WTC11 (cell line): ENCODE data around the gene ZCWPW1. TPM values are rescaled to one million over a fixed set of nuclear protein-coding genes. Genes with fewer than 3 reads are reported as not detected.
A peak's percentile ranks its signal among the peaks of the same experiment; 100 is the strongest.

Experiments used
- ATAC-seq: fragments of 200-7000 bp; cut with Tn5 transposase; 2 replicates; pipeline ENCODE4 v1.10.0; 2021; ENCODE audit warnings: mild to moderate bottlenecking, moderate library complexity
- CTCF ChIA-PET: fragments of 300-600 bp; sonication (Branson Sonifier 250); formaldehyde crosslinking; loops from one replicate; lab custom pipeline; 2021; ENCODE audit warnings: antibody characterized with exemption; lab: Charles Lee
- POLR2A ChIA-PET: fragments of 350-600 bp; sonication (Branson Sonifier 250); formaldehyde crosslinking; loops from one replicate; lab custom pipeline; 2021; ENCODE audit warnings: antibody characterized with exemption; lab: Charles Lee
- DNase-seq: peaks from one replicate; pipeline ENCODE4 v3.0.0; 2021; ENCODE audit warnings: low spot score
- H3K27ac Mint-ChIP-seq: 2 replicates; pipeline ENCODE4 v1.8.0; 2021; ENCODE audit warnings: mixed read lengths
- H3K27me3 Mint-ChIP-seq: 2 replicates; pipeline ENCODE4 v1.8.0; 2021; ENCODE audit warnings: low read depth, mild to moderate bottlenecking, moderate library complexity, mixed read lengths
- H3K36me3 Mint-ChIP-seq: 2 replicates; pipeline ENCODE4 v1.8.0; 2021; ENCODE audit warnings: mixed read lengths
- H3K4me1 Mint-ChIP-seq: 2 replicates; pipeline ENCODE4 v1.8.0; 2022; ENCODE audit warnings: mixed read lengths
- H3K4me3 Mint-ChIP-seq: 2 replicates; pipeline ENCODE4 v1.8.0; 2021; ENCODE audit warnings: mild to moderate bottlenecking, moderate library complexity, mixed read lengths
- H3K9me3 Mint-ChIP-seq: 2 replicates; pipeline ENCODE4 v1.8.0; 2021; ENCODE audit warnings: mixed read lengths
- CBFB ChIP-seq: sonication (generic); formaldehyde crosslinking; IDR thresholded peaks from 2 replicates; pipeline ENCODE4 v1.8.1; 2022; ENCODE audit warnings: mild to moderate bottlenecking, low read depth, missing genetic modification reagents
- ETV6 ChIP-seq: sonication (generic); formaldehyde crosslinking; IDR thresholded peaks from 2 replicates; pipeline ENCODE4 v1.8.1; 2022; ENCODE audit warnings: mild to moderate bottlenecking, missing genetic modification reagents
- FOXP1 ChIP-seq: sonication (generic); formaldehyde crosslinking; IDR thresholded peaks from 2 replicates; pipeline ENCODE4 v1.8.0; 2022; ENCODE audit warnings: missing genetic modification reagents, mild to moderate bottlenecking, moderate library complexity, borderline replicate concordance
- NFATC4 ChIP-seq: fragments of 250-450 bp; sonication (Bioruptor Pico); IDR thresholded peaks from 2 replicates; pipeline ENCODE4 v1.9.0; 2021; ENCODE audit warnings: mild to moderate bottlenecking
- NR2C2 ChIP-seq: sonication (generic); formaldehyde crosslinking; IDR thresholded peaks from 2 replicates; pipeline ENCODE4 v1.8.0; 2022; ENCODE audit warnings: mild to moderate bottlenecking, missing genetic modification reagents
- RORB ChIP-seq: fragments of 250-450 bp; sonication (Bioruptor Pico); IDR thresholded peaks from 2 replicates; pipeline ENCODE4 v1.9.0; 2021; ENCODE audit warnings: mild to moderate bottlenecking
- SMAD3 ChIP-seq: sonication (generic); formaldehyde crosslinking; IDR thresholded peaks from 2 replicates; pipeline ENCODE4 v1.8.0; 2022; ENCODE audit warnings: missing genetic modification reagents, mild to moderate bottlenecking, borderline replicate concordance
- SMAD4 ChIP-seq: sonication (generic); formaldehyde crosslinking; IDR thresholded peaks from 2 replicates; pipeline ENCODE4 v1.8.0; 2022; ENCODE audit warnings: mild to moderate bottlenecking, missing genetic modification reagents
- ZBTB21 ChIP-seq: sonication (generic); formaldehyde crosslinking; IDR thresholded peaks from 2 replicates; pipeline ENCODE4 v1.8.1; 2023; ENCODE audit warnings: mild to moderate bottlenecking, missing genetic modification reagents, borderline replicate concordance
- ZNF263 ChIP-seq: sonication (generic); formaldehyde crosslinking; IDR thresholded peaks from 2 replicates; pipeline ENCODE4 v1.8.1; 2022; ENCODE audit warnings: low read depth, mild to moderate bottlenecking, moderate library complexity, missing genetic modification reagents
- ZNF416 ChIP-seq: fragments of 250-450 bp; sonication (Bioruptor Pico); IDR thresholded peaks from 2 replicates; pipeline ENCODE4 v1.9.0; 2021; ENCODE audit warnings: mild to moderate bottlenecking, inconsistent platforms
- total RNA-seq: library from RNA; stranded (reverse); gene quantifications from 3 replicates; pipeline ENCODE4 v1.2.3, GENCODE V29; 2021
- TF ChIP-seq, protein P1 (sequence below): sonication (generic); formaldehyde crosslinking; IDR thresholded peaks from 2 replicates; pipeline ENCODE4 v1.8.0; 2022; ENCODE audit warnings: missing genetic modification reagents
- TF ChIP-seq, protein P2 (sequence below): sonication (generic); formaldehyde crosslinking; IDR thresholded peaks from 2 replicates; pipeline ENCODE4 v1.8.1; 2022; ENCODE audit warnings: mild to moderate bottlenecking, missing genetic modification reagents, moderate library complexity, borderline replicate concordance
- TF ChIP-seq, protein P3 (sequence below): sonication (generic); formaldehyde crosslinking; IDR thresholded peaks from 2 replicates; pipeline ENCODE4 v1.8.0; 2022; ENCODE audit warnings: mild to moderate bottlenecking, missing genetic modification reagents
- TF ChIP-seq, protein P4 (sequence below): fragments of 250-450 bp; sonication (Bioruptor Pico); IDR thresholded peaks from 2 replicates; pipeline ENCODE4 v1.9.0; 2021; ENCODE audit warnings: mild to moderate bottlenecking
- TF ChIP-seq, protein P5 (sequence below): sonication (generic); formaldehyde crosslinking; IDR thresholded peaks from 2 replicates; pipeline ENCODE4 v1.8.0; 2023; ENCODE audit warnings: missing genetic modification reagents
- TF ChIP-seq, protein P6 (sequence below): sonication (generic); formaldehyde crosslinking; IDR thresholded peaks from 2 replicates; pipeline ENCODE4 v1.8.1; 2023; ENCODE audit warnings: mild to moderate bottlenecking, missing genetic modification reagents, moderate library complexity
- TF ChIP-seq, protein P7 (sequence below): sonication (generic); formaldehyde crosslinking; IDR thresholded peaks from 2 replicates; pipeline ENCODE4 v1.8.0; 2023; ENCODE audit warnings: mild to moderate bottlenecking, missing genetic modification reagents

The ZCWPW1 gene
- total RNA-seq, 1 experiment from 2014 or later = 1.4 TPM

DNA sequence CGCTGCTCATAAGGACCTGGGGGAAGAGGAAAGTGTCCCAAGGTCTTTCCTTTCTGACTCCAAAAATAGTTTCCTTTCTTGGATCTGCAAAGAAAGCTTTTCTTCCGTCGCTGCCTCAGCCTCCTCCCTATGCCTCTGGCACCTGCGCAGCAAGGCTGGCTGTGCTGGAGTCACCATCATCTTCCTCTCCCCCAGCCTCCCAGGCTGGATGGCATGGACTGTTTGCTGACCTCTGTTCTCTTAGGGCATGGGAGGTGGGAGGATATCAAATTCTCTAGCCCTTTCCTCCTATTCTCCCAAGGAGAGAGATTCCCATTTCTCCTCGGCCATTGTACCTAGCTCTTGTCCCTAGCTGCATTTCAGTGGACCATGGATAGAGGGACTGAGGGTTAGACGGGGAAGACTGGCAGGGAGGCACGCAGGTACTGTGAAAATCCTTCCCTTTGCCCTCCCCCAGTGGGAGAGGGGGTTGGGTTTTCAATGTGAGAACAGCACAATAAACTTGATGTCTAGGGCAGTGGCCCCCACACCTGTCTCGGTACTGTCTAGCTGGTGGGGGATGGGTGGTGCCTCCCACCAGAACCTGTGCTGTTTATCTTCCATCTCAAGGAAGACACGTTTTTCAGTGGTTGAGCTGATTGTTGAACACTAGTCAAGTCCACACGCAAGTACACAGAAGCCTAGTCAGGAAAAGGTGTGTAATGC lies 5.2 kb upstream of the ZCWPW1 start:
- Mint-ChIP-seq H3K36me3 (peaks cover 29% of the 10 kb centered on the region), H3K4me3 (peak overlapping the region; percentile 89; the same call in 1 of the 2 replicates)
- POLR2A ChIA-PET = interaction anchor here (3.7 kb wide), 1 partner anchor 17 kb away, joined by 13 read pairs; no protein-coding TSS in a partner anchor

More for the DNA sequence above, 5.2 kb upstream of the ZCWPW1 start:
- H3K4me1 Mint-ChIP-seq = peaks cover 36% of the 10 kb centered on the region
- H3K27ac Mint-ChIP-seq = peak overlapping the region; percentile 93
- H3K9me3 Mint-ChIP-seq = no peaks in the 10 kb centered on the region
- peaks cover 6% of the 10 kb centered on the region; the same call in 1 of the 2 replicates for H3K27me3 Mint-ChIP-seq
- no peak for ATAC-seq
- no peak for DNase-seq
- CTCF ChIA-PET = interaction anchor here (2.4 kb wide), 1 partner anchor 22 kb away, joined by 14 read pairs; no protein-coding TSS in a partner anchor
- TF ChIP-seq, protein P1, sequence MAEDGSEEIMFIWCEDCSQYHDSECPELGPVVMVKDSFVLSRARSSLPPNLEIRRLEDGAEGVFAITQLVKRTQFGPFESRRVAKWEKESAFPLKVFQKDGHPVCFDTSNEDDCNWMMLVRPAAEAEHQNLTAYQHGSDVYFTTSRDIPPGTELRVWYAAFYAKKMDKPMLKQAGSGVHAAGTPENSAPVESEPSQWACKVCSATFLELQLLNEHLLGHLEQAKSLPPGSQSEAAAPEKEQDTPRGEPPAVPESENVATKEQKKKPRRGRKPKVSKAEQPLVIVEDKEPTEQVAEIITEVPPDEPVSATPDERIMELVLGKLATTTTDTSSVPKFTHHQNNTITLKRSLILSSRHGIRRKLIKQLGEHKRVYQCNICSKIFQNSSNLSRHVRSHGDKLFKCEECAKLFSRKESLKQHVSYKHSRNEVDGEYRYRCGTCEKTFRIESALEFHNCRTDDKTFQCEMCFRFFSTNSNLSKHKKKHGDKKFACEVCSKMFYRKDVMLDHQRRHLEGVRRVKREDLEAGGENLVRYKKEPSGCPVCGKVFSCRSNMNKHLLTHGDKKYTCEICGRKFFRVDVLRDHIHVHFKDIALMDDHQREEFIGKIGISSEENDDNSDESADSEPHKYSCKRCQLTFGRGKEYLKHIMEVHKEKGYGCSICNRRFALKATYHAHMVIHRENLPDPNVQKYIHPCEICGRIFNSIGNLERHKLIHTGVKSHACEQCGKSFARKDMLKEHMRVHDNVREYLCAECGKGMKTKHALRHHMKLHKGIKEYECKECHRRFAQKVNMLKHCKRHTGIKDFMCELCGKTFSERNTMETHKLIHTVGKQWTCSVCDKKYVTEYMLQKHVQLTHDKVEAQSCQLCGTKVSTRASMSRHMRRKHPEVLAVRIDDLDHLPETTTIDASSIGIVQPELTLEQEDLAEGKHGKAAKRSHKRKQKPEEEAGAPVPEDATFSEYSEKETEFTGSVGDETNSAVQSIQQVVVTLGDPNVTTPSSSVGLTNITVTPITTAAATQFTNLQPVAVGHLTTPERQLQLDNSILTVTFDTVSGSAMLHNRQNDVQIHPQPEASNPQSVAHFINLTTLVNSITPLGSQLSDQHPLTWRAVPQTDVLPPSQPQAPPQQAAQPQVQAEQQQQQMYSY = no peak
- TF ChIP-seq ZNF416 (CRISPR knock-in tag) (no peak), CBFB (no peak), SMAD3 (no peak), FOXP1 (CRISPR knock-in tag) (no peak), ETV6 (CRISPR knock-in tag) (no peak), ZNF263 (no peak), ZBTB21 (CRISPR knock-in tag) (no peak), NR2C2 (CRISPR knock-in tag) (no peak), SMAD4 (CRISPR knock-in tag) (no peak), NFATC4 (no peak), RORB (no peak)
- TF ChIP-seq, protein P2, sequence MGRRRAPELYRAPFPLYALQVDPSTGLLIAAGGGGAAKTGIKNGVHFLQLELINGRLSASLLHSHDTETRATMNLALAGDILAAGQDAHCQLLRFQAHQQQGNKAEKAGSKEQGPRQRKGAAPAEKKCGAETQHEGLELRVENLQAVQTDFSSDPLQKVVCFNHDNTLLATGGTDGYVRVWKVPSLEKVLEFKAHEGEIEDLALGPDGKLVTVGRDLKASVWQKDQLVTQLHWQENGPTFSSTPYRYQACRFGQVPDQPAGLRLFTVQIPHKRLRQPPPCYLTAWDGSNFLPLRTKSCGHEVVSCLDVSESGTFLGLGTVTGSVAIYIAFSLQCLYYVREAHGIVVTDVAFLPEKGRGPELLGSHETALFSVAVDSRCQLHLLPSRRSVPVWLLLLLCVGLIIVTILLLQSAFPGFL (CRISPR knock-in tag) = no peak
- TF ChIP-seq, protein P3, sequence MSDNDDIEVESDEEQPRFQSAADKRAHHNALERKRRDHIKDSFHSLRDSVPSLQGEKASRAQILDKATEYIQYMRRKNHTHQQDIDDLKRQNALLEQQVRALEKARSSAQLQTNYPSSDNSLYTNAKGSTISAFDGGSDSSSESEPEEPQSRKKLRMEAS (CRISPR knock-in tag) = no peak
- TF ChIP-seq, protein P4, sequence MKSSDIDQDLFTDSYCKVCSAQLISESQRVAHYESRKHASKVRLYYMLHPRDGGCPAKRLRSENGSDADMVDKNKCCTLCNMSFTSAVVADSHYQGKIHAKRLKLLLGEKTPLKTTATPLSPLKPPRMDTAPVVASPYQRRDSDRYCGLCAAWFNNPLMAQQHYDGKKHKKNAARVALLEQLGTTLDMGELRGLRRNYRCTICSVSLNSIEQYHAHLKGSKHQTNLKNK (CRISPR knock-in tag) = no peak
- TF ChIP-seq, protein P5, sequence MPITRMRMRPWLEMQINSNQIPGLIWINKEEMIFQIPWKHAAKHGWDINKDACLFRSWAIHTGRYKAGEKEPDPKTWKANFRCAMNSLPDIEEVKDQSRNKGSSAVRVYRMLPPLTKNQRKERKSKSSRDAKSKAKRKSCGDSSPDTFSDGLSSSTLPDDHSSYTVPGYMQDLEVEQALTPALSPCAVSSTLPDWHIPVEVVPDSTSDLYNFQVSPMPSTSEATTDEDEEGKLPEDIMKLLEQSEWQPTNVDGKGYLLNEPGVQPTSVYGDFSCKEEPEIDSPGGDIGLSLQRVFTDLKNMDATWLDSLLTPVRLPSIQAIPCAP = no peak
- TF ChIP-seq, protein P6, sequence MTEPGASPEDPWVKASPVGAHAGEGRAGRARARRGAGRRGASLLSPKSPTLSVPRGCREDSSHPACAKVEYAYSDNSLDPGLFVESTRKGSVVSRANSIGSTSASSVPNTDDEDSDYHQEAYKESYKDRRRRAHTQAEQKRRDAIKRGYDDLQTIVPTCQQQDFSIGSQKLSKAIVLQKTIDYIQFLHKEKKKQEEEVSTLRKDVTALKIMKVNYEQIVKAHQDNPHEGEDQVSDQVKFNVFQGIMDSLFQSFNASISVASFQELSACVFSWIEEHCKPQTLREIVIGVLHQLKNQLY = no peak
- TF ChIP-seq, protein P7, sequence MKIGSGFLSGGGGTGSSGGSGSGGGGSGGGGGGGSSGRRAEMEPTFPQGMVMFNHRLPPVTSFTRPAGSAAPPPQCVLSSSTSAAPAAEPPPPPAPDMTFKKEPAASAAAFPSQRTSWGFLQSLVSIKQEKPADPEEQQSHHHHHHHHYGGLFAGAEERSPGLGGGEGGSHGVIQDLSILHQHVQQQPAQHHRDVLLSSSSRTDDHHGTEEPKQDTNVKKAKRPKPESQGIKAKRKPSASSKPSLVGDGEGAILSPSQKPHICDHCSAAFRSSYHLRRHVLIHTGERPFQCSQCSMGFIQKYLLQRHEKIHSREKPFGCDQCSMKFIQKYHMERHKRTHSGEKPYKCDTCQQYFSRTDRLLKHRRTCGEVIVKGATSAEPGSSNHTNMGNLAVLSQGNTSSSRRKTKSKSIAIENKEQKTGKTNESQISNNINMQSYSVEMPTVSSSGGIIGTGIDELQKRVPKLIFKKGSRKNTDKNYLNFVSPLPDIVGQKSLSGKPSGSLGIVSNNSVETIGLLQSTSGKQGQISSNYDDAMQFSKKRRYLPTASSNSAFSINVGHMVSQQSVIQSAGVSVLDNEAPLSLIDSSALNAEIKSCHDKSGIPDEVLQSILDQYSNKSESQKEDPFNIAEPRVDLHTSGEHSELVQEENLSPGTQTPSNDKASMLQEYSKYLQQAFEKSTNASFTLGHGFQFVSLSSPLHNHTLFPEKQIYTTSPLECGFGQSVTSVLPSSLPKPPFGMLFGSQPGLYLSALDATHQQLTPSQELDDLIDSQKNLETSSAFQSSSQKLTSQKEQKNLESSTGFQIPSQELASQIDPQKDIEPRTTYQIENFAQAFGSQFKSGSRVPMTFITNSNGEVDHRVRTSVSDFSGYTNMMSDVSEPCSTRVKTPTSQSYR = no peak
